ENCODE data around the gene CA10. TPM values are rescaled to one million over a fixed set of nuclear protein-coding genes. Genes with fewer than 3 reads are reported as not detected.

Gene CA10
- total RNA-seq, 1 donor from 2014 or later: not detected

DNA sequence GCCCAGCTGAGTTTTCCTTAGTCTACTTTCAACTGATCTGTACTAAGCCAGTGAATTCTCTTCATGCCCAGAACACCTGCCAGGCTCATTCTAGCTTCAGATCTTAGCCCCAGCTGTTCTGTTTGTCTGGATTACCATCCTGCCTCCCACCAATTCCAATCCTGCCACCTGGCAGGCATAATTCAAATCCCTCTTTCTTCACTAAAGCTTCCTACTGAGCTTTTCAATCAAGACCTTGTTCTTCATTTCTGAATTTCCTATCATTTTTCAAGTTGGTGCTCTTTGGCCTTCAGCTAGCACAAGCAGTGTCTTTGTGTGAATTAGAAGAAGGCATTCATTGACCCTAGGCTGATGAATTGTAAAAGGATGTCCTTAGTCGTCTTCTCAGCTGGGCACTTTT is 540.5 kb downstream of the CA10 start:
- Mint-ChIP-seq H3K36me3 (ENCODE audit: low read depth) (no peaks in the 10 kb centered on the region), H3K9me3 (ENCODE audit: low read depth) (no peaks in the 10 kb centered on the region), H3K4me3 (ENCODE audit: unreplicated experiment) (no peak overlapping the region), H3K27ac (ENCODE audit: unreplicated experiment) (no peak overlapping the region), H3K4me1 (ENCODE audit: low read depth) (no peaks in the 10 kb centered on the region), H3K27me3 (ENCODE audit: low read depth) (peaks cover 11% of the 10 kb centered on the region)
- TF ChIP-seq, protein P1, sequence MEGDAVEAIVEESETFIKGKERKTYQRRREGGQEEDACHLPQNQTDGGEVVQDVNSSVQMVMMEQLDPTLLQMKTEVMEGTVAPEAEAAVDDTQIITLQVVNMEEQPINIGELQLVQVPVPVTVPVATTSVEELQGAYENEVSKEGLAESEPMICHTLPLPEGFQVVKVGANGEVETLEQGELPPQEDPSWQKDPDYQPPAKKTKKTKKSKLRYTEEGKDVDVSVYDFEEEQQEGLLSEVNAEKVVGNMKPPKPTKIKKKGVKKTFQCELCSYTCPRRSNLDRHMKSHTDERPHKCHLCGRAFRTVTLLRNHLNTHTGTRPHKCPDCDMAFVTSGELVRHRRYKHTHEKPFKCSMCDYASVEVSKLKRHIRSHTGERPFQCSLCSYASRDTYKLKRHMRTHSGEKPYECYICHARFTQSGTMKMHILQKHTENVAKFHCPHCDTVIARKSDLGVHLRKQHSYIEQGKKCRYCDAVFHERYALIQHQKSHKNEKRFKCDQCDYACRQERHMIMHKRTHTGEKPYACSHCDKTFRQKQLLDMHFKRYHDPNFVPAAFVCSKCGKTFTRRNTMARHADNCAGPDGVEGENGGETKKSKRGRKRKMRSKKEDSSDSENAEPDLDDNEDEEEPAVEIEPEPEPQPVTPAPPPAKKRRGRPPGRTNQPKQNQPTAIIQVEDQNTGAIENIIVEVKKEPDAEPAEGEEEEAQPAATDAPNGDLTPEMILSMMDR (IDR thresholded peaks at IDR 0.05): no peak
- no peak for DNase-seq (ENCODE audit: low spot score)

DNA sequence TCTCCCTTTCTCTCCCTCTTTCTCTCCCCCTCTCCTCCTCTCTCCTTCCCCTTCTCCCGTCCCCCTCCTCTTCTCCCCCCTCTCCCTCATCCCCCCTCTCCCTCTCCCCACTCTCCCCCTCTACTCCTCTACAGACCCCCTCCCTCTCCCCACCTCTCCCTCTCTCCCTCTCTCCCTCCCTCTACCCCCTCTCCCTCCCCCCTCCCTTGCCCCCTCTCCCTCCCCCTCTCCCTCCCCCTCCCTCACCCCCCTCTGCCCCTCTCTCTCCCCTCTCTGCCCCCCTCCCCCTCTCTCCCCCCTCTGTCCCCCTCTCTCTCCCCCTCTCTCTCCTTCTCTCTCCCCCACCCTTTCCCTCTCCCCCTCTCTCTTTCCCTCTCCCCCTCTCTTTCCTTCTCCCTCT is 545.3 kb downstream of the CA10 start:
- Mint-ChIP-seq H3K4me1 (ENCODE audit: low read depth) (no peaks in the 10 kb centered on the region), H3K4me3 (ENCODE audit: unreplicated experiment) (no peak overlapping the region), H3K36me3 (ENCODE audit: low read depth) (no peaks in the 10 kb centered on the region), H3K27me3 (ENCODE audit: low read depth) (peaks cover 9% of the 10 kb centered on the region), H3K9me3 (ENCODE audit: low read depth) (no peaks in the 10 kb centered on the region), H3K27ac (ENCODE audit: unreplicated experiment) (no peak overlapping the region)
- TF ChIP-seq, protein P1 (IDR thresholded peaks at IDR 0.05): no peak
- DNase-seq (ENCODE audit: low spot score): no peak

DNA sequence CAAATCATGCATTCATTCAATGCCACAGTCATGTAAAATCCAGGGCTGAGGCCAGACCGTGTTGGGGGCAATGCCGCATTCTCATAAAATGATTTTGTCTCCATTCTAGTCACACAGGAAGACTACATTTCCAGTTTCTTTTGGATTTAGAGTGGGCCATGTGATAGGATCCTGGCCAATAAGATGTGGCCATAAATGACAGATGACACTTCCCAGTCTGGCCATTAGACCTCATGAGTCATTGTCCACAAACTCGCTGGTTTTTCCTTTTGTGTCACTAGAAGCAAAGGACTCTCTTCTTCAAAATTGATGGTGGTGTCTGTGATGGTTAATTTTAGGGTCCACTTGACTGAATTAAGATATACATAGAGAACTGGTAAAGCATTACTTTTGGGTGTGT is 545.8 kb downstream of the CA10 start:
- Mint-ChIP-seq H3K27ac (ENCODE audit: unreplicated experiment) (no peak overlapping the region), H3K4me3 (ENCODE audit: unreplicated experiment) (no peak overlapping the region), H3K36me3 (ENCODE audit: low read depth) (no peaks in the 10 kb centered on the region), H3K27me3 (ENCODE audit: low read depth) (peaks cover 4% of the 10 kb centered on the region), H3K4me1 (ENCODE audit: low read depth) (no peaks in the 10 kb centered on the region), H3K9me3 (ENCODE audit: low read depth) (no peaks in the 10 kb centered on the region)
- TF ChIP-seq, protein P1 (IDR thresholded peaks at IDR 0.05): no peak
- DNase-seq (ENCODE audit: low spot score): no peak

DNA sequence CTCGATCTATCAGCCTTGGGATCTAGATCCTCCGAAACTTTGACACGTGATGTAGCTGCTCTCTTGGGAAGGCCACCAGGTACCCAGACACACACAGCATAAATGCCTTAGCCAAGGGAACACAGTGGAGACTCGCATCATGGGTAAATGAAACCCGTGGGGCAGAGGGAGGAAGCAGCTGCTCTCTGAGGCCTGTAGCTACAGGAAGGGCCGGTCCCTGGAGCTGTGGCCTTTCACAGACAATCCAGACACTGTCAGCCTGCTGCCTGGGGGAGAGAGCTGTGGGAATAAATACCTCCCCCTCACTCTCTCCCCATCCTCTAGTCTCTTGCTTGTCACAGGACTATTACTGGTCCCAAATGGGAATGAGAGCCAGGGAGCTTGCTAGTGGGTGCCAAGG is 546.9 kb downstream of the CA10 start:
- no peak for DNase-seq (ENCODE audit: low spot score)
- TF ChIP-seq, protein P1 (IDR thresholded peaks at IDR 0.05): no peak
- Mint-ChIP-seq H3K4me3 (ENCODE audit: unreplicated experiment) (no peak overlapping the region), H3K36me3 (ENCODE audit: low read depth) (no peaks in the 10 kb centered on the region), H3K27me3 (ENCODE audit: low read depth) (peaks cover 4% of the 10 kb centered on the region), H3K4me1 (ENCODE audit: low read depth) (no peaks in the 10 kb centered on the region), H3K27ac (ENCODE audit: unreplicated experiment) (no peak overlapping the region), H3K9me3 (ENCODE audit: low read depth) (peaks cover 3% of the 10 kb centered on the region)

DNA sequence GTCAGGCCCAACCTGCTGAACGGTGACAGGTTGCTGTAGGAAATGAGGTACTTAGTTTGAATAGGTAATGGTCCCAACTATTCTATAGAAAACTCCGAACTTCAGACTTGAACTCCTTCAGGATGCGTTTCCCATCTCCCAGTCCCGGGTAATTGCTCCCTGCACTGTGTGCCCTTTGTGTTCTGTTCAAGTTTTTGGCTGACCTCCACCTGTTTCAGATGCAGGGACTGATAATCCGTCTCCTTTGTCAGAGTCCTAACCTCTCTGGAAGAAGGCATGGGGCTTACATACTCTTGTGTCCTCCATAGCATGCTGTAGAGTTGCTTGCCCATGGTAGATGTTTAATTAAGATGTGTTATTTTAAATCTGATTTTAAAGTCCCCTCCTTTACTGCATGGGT is 547.7 kb downstream of the CA10 start:
- Mint-ChIP-seq H3K4me1 (ENCODE audit: low read depth) (no peaks in the 10 kb centered on the region), H3K27ac (ENCODE audit: unreplicated experiment) (no peak overlapping the region), H3K4me3 (ENCODE audit: unreplicated experiment) (no peak overlapping the region), H3K27me3 (ENCODE audit: low read depth) (peaks cover 4% of the 10 kb centered on the region), H3K9me3 (ENCODE audit: low read depth) (peaks cover 3% of the 10 kb centered on the region), H3K36me3 (ENCODE audit: low read depth) (no peaks in the 10 kb centered on the region)
- no peak for DNase-seq (ENCODE audit: low spot score)
- TF ChIP-seq, protein P1 (IDR thresholded peaks at IDR 0.05): no peak

All from chondrocyte (in vitro differentiated cells).